Progenitor cell of endocrine pancreas (in vitro differentiated cells): ENCODE measurements around the gene PXDN. TPM values are rescaled to one million over a fixed set of nuclear protein-coding genes. Genes with fewer than 3 reads are reported as not detected.
"Not testable (repeated sequence)": the region's sequence is repeated elsewhere in the genome, so short reads cannot be mapped to it uniquely, and the experiment has no call there.

Source experiments
- DNase-seq: peaks from one replicate; pipeline ENCODE4 v3.0.0; 2021; ENCODE audit warnings: low spot score; ENCODE audit not compliant: unreplicated experiment
- H3K27ac Mint-ChIP-seq: 2 replicates; pipeline ENCODE4 v1.8.0; 2021; ENCODE audit warnings: mild to moderate bottlenecking, moderate library complexity, mixed read lengths
- H3K27me3 Mint-ChIP-seq: 2 replicates; pipeline ENCODE4 v1.8.0; 2021; ENCODE audit warnings: mixed read lengths
- H3K36me3 Mint-ChIP-seq: 2 replicates; pipeline ENCODE4 v1.8.0; 2022; ENCODE audit warnings: mixed read lengths; ENCODE audit not compliant: insufficient read depth
- H3K4me1 Mint-ChIP-seq: 2 replicates; pipeline ENCODE4 v1.8.0; 2021; ENCODE audit warnings: low read depth, mixed read lengths
- H3K4me3 Mint-ChIP-seq: 2 replicates; pipeline ENCODE4 v1.8.0; 2021; ENCODE audit warnings: low read depth, mild to moderate bottlenecking, moderate library complexity, mixed read lengths
- H3K9me3 Mint-ChIP-seq: 2 replicates; pipeline ENCODE4 v1.8.0; 2021; ENCODE audit warnings: low read depth, mixed read lengths
- CTCF ChIP-seq: fragments of 200-600 bp; sonication (generic); IDR thresholded peaks from one replicate; pipeline ENCODE4 v1.5.0; 2021; ENCODE audit warnings: antibody characterized with exemption, mild to moderate bottlenecking; ENCODE audit not compliant: unreplicated experiment
- total RNA-seq: library from RNA; stranded (reverse); gene quantifications from 2 replicates; pipeline ENCODE4 v1.2.1, GENCODE V29; 2021

The PXDN gene
- total RNA-seq, 1 donor from 2014 or later = 256 TPM

- DNase-seq = no peak
- Mint-ChIP-seq H3K36me3 (peaks cover 2% of the 10 kb centered on the region), H3K27ac (no peak overlapping the region), H3K9me3 (no peaks in the 10 kb centered on the region), H3K4me3 (no peak overlapping the region), H3K27me3 (no peaks in the 10 kb centered on the region), H3K4me1 (peaks cover 33% of the 10 kb centered on the region)
- TF ChIP-seq CTCF = no peak
Observed at GRCh38 chr2:1704631-1705556, 39.4 kb downstream of the PXDN start.

GRCh38 chr2:1702186-1702565 is 42.1 kb downstream of the PXDN start:
- no peak for TF ChIP-seq CTCF
- peaks cover 2% of the 10 kb centered on the region for H3K36me3 Mint-ChIP-seq
- peak overlapping the region; percentile 85 for H3K27ac Mint-ChIP-seq

GRCh38 chr2:1701556-1702185 is 42.6 kb downstream of the PXDN start:
- DNase-seq = no peak
- Mint-ChIP-seq H3K9me3 (no peaks in the 10 kb centered on the region), H3K27me3 (no peaks in the 10 kb centered on the region), H3K36me3 (peaks cover 2% of the 10 kb centered on the region), H3K27ac (peak overlapping the region; percentile 83), H3K4me1 (peaks cover 30% of the 10 kb centered on the region), H3K4me3 (no peak overlapping the region)
- no peak for TF ChIP-seq CTCF

More at GRCh38 chr2:1702186-1702565, 42.1 kb downstream of the PXDN start:
- Mint-ChIP-seq H3K4me1 (peaks cover 29% of the 10 kb centered on the region), H3K4me3 (no peak overlapping the region), H3K27me3 (no peaks in the 10 kb centered on the region), H3K9me3 (no peaks in the 10 kb centered on the region)
- DNase-seq = no peak

- peaks cover 2% of the 10 kb centered on the region for H3K36me3 Mint-ChIP-seq
- no peak overlapping the region for H3K4me3 Mint-ChIP-seq
- peaks cover 34% of the 10 kb centered on the region for H3K4me1 Mint-ChIP-seq
- peak overlapping the region; percentile 83 for H3K27ac Mint-ChIP-seq
- no peaks in the 10 kb centered on the region for H3K9me3 Mint-ChIP-seq
- H3K27me3 Mint-ChIP-seq = no peaks in the 10 kb centered on the region
- no peak for DNase-seq
- TF ChIP-seq CTCF = no peak
Observed at GRCh38 chr2:1701020-1701419, 43.3 kb downstream of the PXDN start.

- not testable (repeated sequence) for H3K9me3 Mint-ChIP-seq, H3K4me3 Mint-ChIP-seq, DNase-seq, H3K27me3 Mint-ChIP-seq, H3K36me3 Mint-ChIP-seq, H3K27ac Mint-ChIP-seq
- peaks cover 34% of the 10 kb centered on the region for H3K4me1 Mint-ChIP-seq
Observed at GRCh38 chr2:1700427-1700826, 43.9 kb downstream of the PXDN start.
